ENCODE measurements around the gene MMP24. TPM values are rescaled to one million over a fixed set of nuclear protein-coding genes. Genes with fewer than 3 reads are reported as not detected.

MMP24 gene
- total RNA-seq, 1 experiment from 2014 or later: 23.0 TPM

- H3K36me3 Mint-ChIP-seq (ENCODE audit: insufficient read depth in 1 of 3, low read depth in 3 of 3): peaks cover 0 to 40% (median 21%) of the 10 kb centered on the region in 3 experiments; a peak in 5 of 7 replicates
- Histone ChIP-seq H2BK20ac (ENCODE audit: low read depth, low read length, poor library complexity, severe bottlenecking) (no peak overlapping the region), H2BK120ac (ENCODE audit: low read depth, low read length, poor library complexity, severe bottlenecking) (peak overlapping the region; percentile 61), H3K27ac (ENCODE audit: insufficient read length, low read depth, low read length) (peak overlapping the region; percentile 94), H2BK12ac (ENCODE audit: insufficient read length, low read depth, low read length) (peak overlapping the region; percentile 88), H2BK5ac (ENCODE audit: insufficient read length, low read length) (peak overlapping the region; percentile 91), H4K5ac (ENCODE audit: insufficient read length, low read depth, low read length) (peak overlapping the region; percentile 46), H3K9ac (ENCODE audit: extremely low read depth, insufficient read length, low read length) (peak overlapping the region; percentile 54), H2BK15ac (ENCODE audit: low read depth, low read length) (no peak overlapping the region), H4K8ac (replicated peaks; ENCODE audit: insufficient read length, low read depth, low read length) (no peak overlapping the region), H3K56ac (ENCODE audit: insufficient read length, low read depth, low read length) (peak overlapping the region; percentile 2), H2AK5ac (ENCODE audit: insufficient read length, low read length) (peak overlapping the region; percentile 10), H3K9me3 (ENCODE audit: control insufficient read depth, low read depth, low read length) (no peaks in the 10 kb centered on the region), H4K91ac (ENCODE audit: insufficient read length, low read depth, low read length) (peak overlapping the region; percentile 93), H3K23ac (ENCODE audit: insufficient read length, low read depth, low read length) (no peak overlapping the region), H2AFZ (ENCODE audit: low read length) (no peak overlapping the region), H3K27me3 (ENCODE audit: insufficient read depth, low read length) (no peaks in the 10 kb centered on the region), H3K79me2 (ENCODE audit: insufficient read depth, low read length) (no peaks in the 10 kb centered on the region), H3T11ph (ENCODE audit: low read length) (peak overlapping the region; percentile 48), H3K4me2 (ENCODE audit: insufficient read depth, insufficient read length, low read length) (peak overlapping the region; percentile 9), H3K14ac (ENCODE audit: insufficient read depth, low read length) (peak overlapping the region; percentile 93), H3K4me1 (ENCODE audit: insufficient read depth, low read length) (peaks cover 13% of the 10 kb centered on the region; the same call in 1 of the 2 replicates), H3K23me2 (ENCODE audit: insufficient read length, low read depth, low read length, poor library complexity, severe bottlenecking) (no peaks in the 10 kb centered on the region), H3K79me1 (ENCODE audit: insufficient read depth, low read depth, low read length, poor library complexity, severe bottlenecking) (no peaks in the 10 kb centered on the region), H4K20me1 (ENCODE audit: control insufficient read depth, insufficient read depth, insufficient read length) (no peaks in the 10 kb centered on the region), H3K18ac (ENCODE audit: insufficient read length, low read depth, low read length) (peak overlapping the region; percentile 96), H3K4ac (ENCODE audit: low read depth, low read length) (peak overlapping the region; percentile 91)
- peak overlapping the region; percentile 45 to 73 for H3K4me3 Mint-ChIP-seq
- WGBS (ENCODE audit: extremely low coverage, insufficient read length, low lambda C conversion rate): no CpG with 5 or more reads among the region's 17 CpGs
- DNase-seq: no peak
- no peaks in the 10 kb centered on the region; the same call in none of the 2 replicates for H3K27me3 Mint-ChIP-seq (ENCODE audit: low read depth)
- H3K27ac Mint-ChIP-seq: peak overlapping the region; percentile 99 to 100 (median 99)
- TF ChIP-seq CTCF (conservative IDR thresholded peaks at IDR 0.05): no peak
- H3K9me3 Mint-ChIP-seq: no peaks in the 10 kb centered on the region
- H3K4me1 Mint-ChIP-seq: peaks cover 60 to 61% of the 10 kb centered on the region in 2 experiments
These were observed 37.2 kb downstream of the MMP24 start for GRCh38 chr20:35263532-35264341.
